ENCODE results near the gene CNTNAP2. TPM values are rescaled to one million over a fixed set of nuclear protein-coding genes. Genes with fewer than 3 reads are reported as not detected.

Gene CNTNAP2
- total and polyA plus RNA-seq, 9 of the 15 experiments (the other 6 are each of a cell fraction or from before 2014, with no cell fraction given), result 0.04 to 0.62 (median 0.09) TPM; not detected in 4

GRCh38 chr7:148398844-148399365 lies 2282.3 kb downstream of the CNTNAP2 start:
- no peak overlapping the region for H2AFZ ChIP-seq (ENCODE audit: low read depth, low read length)
- no TSS peak for BruUV-seq (replicated peaks)
- H4K20me1 ChIP-seq (replicated peaks; ENCODE audit: control insufficient read depth, insufficient read depth, low read length), result 0 out of 2 replicates have a peak, but pooled peaks cover 5% of the 10 kb centered on the region
- no peak overlapping the region for H3K4me3 ChIP-seq
- H3K27ac ChIP-seq (ENCODE audit: extremely low read depth, low read depth, low read length), result no peak overlapping the region
- POLR2A ChIA-PET, result interaction anchor here (0.8 kb wide), 1 partner anchor 198 kb away, joined by 3 read pairs; no protein-coding TSS in a partner anchor
- H3K9me1 ChIP-seq (ENCODE audit: control insufficient read depth, insufficient read depth, low read length), result no peaks in the 10 kb centered on the region
- intact Hi-C loops (cut with micrococcal nuclease), result no loop called here
- TF ChIP-seq C11orf30 (IDR thresholded peaks at IDR 0.05; ENCODE audit: low read depth) (peak; percentile 35; the same call in 1 of the 2 replicates), ZNF324 (CRISPR knock-in tag; IDR thresholded peaks at IDR 0.05) (no peak), FOXM1 (IDR thresholded peaks at IDR 0.05; ENCODE audit: low read depth) (no peak), FOXM1 (CRISPR knock-in tag; IDR thresholded peaks at IDR 0.05; ENCODE audit: low read depth) (no peak), MAFG (tag; conservative IDR thresholded peaks at IDR 0.05) (peak; percentile 28), ZNF316 (IDR thresholded peaks at IDR 0.05) (peak; percentile 43; the same call in 1 of the 2 replicates), PHF8 (IDR thresholded peaks at IDR 0.05; ENCODE audit: borderline replicate concordance, low read length) (0 out of 2 replicates have a peak, but pooled peaks have one; percentile 2), NFE2 (IDR thresholded peaks at IDR 0.05; ENCODE audit: low read depth) (peak; percentile 23; the same call in 1 of the 2 replicates)
- DNase-seq (ENCODE audit: extremely low read depth in 1 of 4, low spot score in 3 of 4) (no peak), ATAC-seq (no peak), FAIRE-seq (no peak)
- no peaks in the 10 kb centered on the region for H3K4me1 ChIP-seq (replicated peaks in 1 of 2; ENCODE audit: control insufficient read depth in 2 of 2, insufficient read depth in 2 of 2, low read length in 2 of 2)
- in situ Hi-C loops (cut with MboI), result loop anchor here (5.0 kb wide), 1 partner anchor 42 kb away; no protein-coding TSS in a partner anchor
- H3K9ac ChIP-seq (ENCODE audit: insufficient read depth in 1 of 2, low read depth in 2 of 2, low read length in 2 of 2), result no peak overlapping the region
- no peaks in the 10 kb centered on the region for H3K79me2 ChIP-seq (ENCODE audit: control insufficient read depth, insufficient read depth, low read length)
- no peaks in the 10 kb centered on the region for H3K36me3 ChIP-seq (ENCODE audit: control insufficient read depth, insufficient read depth, low read length)
- WGBS (ENCODE audit: insufficient coverage, low coverage, missing lambda C conversion rate), result 0% methylated on average over 7 of the region's 7 CpGs
- no peaks in the 10 kb centered on the region for H3K9me3 ChIP-seq (replicated peaks; ENCODE audit: control insufficient read depth, insufficient read depth, low read depth, low read length)
- H3K27me3 ChIP-seq (ENCODE audit: control insufficient read depth in 2 of 2, insufficient read depth in 2 of 2, low read length in 2 of 2), result peaks cover 36 to 43% of the 10 kb centered on the region in 2 experiments
- H3K4me2 ChIP-seq (ENCODE audit: insufficient read depth, low read length), result no peak overlapping the region
- CTCF ChIA-PET (ENCODE audit: low intra/inter-chr PET ratio), result no interaction called here
